Ramos (cell line): ENCODE measurements around the gene ADD2.

Experiments used
- in situ Hi-C: fragments of 300-500 bp; cut with MboI; formaldehyde crosslinking; loops from one replicate; pipeline ENCODE4 v1.14.3; 2022; ENCODE audit warnings: low sequenced_read_pairs; ENCODE audit not compliant: unreplicated experiment

The ADD2 gene

DNA sequence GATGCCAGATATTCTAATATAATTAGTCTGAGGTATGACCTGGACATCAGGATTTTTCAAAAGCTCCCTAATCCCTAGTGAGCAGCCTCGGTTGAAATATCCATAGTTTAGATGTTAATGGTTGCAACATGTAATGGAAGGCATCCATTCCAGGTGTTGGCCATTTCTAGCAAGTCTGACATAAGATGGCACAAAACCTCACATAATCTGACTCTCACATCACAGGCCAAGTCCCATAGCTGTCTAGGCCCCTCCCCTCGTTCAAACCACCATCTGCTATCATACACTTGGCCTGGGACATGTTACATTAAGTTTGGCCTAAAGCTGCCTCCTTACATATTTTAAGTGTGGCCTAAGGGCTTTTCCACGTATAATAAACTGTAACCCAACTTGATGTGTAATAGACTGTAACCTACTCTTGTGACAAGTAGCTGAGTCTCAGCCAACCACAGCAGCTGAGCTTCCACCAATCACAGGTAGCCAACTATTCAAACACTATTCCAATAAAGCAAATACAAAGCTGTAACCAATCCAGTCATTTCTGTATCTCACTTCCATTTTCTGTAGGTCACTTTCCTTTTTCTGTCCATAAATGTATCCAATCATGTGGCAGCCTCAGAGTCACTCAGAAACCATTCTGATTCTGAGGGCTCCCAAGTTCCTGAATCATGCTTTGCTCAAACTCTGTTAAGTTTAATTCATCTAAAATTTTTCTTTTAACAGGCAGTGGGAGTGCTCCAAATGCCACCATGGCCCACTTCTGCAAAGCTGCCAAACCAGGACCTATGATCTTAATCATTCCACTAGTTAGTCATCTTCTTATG is 59.4 kb downstream of the ADD2 start:
- in situ Hi-C loops: no loop called here

DNA sequence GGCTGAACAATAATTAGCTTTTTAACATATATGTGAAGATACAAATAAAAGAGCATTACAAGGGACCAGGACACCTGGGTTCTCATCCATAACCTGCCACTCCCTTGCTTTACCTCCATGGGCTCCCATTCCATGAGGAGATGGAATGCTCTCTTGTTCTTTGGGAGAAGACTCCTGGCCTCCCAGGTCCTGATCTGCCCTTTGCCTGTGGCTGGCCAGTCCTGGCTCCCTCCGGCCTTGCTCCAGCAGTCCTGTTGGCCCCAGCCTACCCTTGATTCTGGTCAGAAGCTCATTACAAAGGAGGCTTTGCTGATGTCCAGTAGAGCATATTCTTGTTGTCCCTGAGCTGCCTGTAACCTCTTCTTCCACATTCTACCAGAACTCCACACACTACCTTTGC is 60.3 kb downstream of the ADD2 start:
- in situ Hi-C loops: no loop called here

DNA sequence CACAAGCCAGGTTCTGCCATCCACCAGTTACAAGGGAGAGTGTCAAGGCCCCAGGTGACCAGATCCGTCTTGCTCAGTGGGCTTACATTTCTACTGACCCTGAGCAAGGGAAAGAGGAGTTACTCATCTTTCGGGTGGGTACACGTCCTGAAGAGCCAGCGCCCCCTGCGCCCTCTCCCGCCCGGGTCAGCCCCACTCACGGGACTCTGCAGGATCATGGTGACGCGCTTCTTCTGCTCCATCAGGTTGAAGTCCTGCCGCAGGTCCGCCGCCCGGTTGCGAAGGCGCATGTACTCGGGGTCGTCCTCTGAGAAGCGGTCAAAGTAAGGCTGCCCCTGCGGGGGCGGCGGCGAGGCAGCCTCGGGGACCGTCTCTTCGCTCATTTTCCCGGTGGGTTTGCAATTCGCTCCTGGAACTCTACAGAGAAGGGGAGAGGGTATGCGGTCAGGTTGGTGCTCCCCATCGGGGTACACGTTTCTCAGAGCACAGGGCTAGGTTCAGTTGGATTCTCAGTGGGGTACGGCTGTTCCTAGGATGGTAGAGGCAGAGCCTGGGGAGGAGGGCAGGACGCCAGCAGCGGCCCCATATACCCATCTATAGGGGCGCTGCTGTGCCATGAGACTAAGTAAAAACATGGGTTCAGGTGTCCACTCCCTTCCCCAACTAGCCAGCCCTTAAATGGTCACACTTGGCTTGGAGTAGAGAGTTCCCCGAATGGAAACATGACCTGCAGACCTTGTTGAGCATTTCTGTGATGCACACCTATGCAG is 61.8 kb downstream of the ADD2 start:
- in situ Hi-C loops: no loop called here

DNA sequence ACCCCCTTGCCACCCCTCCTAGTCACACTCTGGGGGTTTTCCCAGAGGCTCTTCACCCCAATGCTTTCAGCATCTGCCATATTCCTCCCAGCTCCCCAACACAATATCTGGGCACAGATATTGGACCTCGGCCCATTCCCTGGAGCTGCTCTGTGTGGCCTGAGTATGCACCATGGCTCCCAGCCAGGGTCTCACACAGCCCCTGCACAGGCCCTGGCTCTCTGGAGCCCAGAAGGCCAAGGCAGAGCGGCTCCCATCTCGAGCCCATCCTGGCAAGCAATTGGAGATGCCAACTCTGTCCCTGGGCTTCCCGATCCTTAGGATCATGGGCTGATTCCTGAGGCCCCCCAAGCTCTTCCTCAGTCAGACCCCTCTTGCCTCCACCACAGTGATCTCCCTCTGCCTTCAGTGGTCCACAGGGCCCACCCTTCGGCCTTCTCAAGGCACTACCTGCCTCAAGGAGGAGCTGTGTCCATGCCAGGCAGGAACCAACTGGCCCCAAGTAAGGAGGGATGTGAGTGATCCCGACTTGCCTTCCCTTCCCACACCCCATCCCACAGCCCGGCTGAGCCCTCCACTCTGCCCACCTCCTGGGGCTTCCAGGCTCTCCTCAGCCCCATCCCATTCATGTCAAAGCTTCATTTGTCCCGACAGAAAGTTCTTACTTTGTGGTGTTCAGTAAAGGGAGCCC is 62.7 kb downstream of the ADD2 start:
- in situ Hi-C loops: no loop called here

DNA sequence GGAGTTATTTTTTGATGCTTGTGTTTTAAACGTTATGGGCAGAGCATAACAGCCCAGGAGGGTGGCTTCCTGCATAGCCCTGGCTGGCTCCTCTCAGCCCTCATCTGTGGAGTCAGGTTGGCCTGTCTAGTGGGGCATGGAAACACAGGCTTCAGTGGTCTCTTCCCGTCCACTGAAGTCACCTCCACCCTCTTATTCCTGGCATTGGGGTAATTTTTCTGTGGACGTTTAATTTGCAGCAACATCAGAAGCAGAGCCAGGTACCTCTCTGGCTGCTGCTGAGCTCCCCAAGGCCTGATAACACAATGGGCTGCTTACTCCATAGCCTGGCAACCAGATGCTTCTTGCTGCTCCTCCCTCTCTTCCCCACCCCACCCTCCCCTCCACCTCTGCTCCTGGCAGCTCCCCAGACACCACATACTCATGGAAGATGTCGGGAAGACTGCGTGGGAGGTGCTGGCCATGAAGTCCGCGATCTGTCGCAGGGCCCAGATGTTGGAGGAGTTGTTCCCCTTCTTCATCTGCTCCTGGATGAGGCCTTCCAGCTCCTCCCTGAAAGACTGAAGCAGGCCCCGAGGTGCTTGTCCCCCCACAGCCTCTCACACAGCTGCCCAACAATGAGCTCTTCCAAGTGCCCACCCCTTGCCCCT is 64.0 kb downstream of the ADD2 start:
- in situ Hi-C loops: no loop called here

DNA sequence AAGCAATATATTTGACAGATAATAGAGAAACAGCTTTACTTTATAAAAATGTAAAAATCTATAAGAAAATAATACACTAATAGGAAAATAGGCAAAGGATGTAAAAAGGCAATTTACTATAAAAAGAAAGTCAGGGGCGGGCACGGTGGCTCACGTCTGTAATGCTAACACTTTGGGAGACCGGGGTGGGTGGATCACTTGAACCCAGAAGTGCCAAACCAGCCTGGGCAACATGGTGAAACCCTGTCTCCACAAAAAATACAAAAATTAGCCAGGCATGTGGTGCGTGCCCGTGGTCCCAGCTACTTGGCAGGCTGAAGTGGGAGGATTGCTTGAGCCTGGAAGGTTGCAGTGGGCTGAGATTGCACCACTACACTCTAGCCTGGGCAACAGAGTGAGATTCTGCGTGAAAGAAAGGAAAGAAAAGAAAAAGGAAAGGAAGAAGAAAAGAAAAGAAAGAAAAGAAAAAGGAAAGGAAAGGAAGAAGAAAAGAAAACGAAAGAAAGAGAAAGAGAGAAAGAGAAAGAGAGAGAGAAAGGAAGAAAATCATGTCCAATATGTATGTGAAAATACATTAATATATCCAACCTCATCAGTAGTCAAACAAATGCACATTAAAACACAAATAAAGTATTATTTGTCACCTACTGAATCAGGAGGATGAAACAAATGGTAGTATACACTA is 65.1 kb downstream of the ADD2 start:
- in situ Hi-C loops: no loop called here

DNA sequence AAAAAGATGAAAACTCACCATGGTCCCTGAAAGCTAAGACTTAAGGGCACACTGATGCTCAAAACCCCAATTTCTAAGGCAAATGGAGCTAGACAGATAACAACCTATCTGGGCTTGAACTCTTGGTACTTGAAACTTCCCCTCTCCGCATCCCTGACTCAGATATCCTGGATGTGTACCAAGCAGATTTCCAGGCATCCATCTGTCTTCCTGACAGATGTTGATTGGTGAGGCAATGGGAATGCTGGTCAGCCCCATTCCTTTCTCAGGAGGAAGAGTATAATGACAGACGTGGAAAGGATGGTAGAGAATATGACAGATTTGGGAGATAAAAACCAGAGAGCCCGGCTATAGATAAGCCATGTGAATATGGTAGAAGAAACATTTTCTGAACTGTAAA is 69.2 kb downstream of the ADD2 start:
- in situ Hi-C loops: no loop called here

DNA sequence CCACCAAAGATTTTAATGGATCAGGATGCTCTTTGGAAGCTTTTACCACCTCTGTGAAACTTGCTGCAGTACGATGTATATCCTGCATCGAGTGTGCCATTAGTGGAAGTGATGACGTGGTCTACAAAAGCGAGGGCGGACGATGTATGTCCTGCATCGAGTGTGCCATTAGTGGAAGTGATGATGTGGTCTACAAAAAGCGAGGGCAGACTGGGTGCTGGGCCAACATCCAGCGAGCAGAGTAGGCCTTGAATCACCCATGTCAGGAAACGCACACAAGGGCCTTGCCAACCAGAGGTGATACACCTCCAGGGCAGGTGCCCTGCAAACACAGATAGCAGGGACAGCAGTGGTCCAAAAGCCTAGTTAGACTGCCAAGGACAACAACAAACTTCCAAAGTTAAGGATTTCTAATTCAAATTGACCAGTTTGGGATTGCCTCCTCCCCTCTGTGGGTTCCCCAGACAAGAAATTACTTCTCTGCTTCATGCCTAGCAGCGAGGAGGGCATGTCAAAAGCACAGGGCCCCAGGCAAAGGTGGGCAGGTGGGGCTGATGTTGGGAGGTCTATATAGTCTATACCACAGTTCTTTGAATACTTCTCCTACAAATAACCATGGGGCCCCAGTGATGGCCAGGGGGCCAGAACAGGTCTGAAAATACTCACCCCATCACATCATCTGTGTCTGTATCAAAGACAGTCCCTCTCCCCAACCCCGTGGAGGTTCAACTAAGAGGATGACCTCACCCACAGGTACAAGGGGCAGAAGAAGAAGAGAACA is 70.2 kb downstream of the ADD2 start:
- in situ Hi-C loops: no loop called here

DNA sequence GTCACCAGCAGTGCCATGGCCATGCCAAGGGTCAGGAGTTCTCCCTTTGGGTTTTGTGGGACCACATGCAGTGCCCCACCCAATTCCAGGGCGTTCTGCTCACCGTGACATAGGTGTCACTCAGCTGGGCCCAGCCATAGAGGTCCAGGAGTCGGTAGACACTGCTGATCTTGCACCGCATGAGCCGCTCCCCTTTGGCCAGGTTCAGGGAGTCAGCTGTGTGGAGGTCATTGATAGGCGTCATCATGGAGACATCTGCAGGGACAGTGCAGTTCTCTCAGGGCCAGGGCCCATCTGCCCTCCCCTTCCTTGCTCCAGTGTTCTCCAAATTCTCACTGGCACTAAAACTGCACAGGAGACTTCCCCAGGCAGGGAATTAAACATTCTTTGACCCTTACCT is 71.9 kb downstream of the ADD2 start:
- in situ Hi-C loops: no loop called here

DNA sequence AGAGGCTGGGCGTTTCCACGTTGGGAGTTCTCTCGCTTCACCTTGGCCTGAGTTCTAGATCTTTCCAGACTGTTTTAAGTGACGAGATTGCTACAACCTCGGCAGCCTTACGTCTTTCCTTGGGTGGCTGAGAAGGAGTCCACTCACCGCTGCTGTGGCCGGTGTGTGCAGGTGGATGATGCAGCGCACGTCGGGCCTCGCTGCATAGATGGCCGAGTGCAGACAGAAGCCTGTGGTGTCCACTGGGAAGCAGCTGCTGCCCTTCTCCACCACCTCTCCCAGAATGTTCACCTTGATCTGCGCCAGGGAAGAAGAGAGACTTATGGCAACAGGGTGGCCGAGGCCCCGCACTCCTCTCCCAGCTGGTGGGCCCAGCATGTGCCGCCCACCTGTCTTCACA is 75.7 kb downstream of the ADD2 start:
- in situ Hi-C loops: no loop called here

DNA sequence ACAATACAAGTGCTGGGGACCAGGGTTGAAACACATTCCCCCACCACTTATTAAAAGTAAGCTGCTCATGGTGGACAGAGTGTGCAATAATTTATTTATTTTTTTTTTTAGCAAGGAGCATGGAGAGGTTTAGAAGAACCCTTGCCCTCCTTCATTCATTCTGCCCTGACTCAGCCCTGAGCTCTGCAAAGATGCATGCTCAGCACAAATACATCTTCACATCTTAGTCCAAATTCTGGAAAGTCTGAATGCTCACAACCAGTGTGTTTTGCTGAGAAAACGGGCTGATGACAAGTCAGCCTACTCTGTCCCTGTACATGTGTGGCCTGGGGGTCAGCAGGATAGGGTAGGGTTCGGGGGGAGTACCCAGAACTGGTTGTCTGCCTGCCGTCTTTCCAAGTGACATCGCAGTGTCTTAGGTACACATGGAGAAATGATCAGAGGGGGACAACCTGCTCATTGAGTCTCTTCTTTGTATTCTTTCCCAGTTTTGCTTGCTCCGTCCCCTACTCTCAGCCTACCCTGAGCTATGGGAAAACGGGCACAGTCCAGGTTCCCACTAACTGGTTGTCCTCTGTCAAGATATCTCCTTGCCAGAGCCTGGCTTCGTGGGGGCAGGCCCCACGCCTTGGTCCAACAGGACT is 76.4 kb downstream of the ADD2 start:
- in situ Hi-C loops: no loop called here

DNA sequence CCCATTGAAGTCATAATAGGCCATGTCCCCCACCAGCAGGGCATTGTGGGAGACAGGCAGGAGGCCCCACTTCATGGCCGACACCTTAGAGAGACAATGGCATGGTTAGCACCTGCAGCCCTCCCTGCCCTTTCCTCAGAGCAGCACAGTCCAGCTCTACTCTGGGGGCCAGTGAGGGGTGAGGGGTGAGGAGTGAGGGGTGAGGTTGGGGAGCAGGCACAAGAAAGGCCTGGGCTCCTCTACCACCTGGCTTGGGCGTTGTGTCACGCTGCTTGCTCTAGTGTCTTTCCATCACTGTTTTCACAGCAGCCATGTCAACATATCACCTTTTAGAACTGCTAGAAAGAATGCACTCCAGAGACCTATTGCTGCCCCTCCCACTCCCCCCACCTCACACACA is 77.2 kb downstream of the ADD2 start:
- in situ Hi-C loops: no loop called here

DNA sequence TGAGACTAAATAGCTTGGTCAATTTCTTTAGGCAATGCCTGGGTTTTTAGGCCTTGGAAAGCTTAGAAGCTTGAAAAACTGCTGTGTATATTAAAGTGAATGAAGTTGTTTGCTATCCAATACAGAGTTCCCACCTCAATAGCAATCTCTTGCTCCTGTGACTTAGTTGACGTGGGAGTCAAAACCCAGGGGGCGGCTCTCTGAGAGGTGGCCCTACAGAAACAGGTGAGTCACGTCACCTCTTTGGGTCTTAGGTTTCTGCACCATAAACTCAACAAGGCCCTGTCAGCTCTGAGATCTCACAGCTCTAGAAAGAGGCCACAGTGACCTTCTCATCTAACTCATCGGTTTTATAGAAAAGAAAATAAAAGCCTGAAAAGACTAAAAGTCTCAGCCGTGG is 79.6 kb downstream of the ADD2 start:
- in situ Hi-C loops: no loop called here

DNA sequence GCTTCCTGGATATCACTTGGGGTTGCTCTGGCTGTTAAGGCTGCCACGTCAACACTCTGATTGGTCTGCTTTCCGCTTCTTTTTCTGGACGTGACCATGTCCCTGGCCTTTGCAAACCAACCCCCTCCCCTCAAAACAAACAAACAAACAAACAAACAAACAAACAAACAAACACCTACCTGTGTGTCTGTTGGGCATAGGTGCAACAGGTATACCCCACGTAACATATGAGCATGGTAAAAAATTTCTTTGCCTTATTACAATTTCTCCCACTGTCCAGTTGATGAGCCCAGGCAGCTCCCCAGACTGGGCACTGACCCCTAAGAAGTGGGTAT is 80.6 kb downstream of the ADD2 start:
- in situ Hi-C loops: no loop called here

DNA sequence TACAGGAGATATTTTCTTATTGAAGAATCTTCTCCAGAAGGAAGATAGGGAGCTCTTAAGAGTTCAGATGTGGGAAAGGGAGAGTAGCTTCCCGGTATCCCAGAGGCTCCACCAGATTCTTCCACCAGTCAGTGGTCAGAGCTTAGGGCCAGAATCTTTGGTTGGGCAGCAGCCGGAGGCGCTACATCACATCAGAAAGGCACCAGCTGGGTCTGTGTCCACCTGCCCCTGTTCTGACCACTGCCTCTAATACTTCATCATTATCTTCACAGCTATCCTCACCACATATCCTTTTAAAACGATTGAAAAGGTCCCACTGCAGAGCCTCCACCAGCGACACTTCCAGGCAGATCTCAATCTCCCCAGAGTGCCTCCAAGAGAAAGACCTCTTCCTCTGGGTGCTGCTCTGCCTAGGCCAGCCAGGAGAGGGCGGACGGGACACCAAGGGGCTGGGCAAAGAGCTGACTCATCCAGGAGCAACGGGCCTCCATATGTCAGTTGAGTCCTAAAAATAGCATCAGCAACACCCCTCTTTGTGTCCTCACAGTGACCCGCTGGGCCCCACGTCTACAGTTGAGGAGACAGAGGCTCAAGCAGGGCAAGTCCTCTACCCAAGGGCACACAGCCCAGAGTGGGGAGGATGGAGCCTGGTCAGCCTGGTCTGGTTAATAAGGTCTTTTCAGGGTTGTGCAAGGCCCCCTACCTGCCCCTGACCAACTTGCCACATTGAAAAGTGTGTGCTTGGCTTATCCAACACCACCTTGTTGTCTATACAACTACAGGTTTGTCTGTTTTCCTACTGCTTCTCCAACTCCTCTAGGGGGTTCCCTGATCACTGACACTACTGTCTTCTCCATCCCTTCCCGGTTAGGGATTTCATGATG is 81.2 kb downstream of the ADD2 start:
- in situ Hi-C loops: no loop called here

DNA sequence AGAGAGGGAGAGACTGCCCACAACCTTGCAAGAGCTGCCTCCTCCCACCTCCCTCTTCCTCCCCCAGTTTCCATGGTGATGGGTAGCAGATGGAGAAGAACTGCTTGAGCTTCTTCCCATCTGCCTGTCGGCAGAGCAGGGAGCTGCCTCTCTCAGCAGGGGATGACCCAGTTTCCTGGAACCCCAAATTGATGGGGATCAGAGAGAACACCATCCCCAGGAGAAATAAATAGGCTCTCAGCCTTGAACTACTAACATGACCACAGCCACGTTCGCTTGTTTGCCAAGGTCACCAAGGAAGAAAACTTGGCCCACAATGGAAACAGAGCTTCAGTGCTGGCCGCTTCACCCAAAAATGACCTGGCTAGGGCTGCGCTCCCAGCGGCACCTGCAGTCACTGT is 82.2 kb downstream of the ADD2 start:
- in situ Hi-C loops: no loop called here

DNA sequence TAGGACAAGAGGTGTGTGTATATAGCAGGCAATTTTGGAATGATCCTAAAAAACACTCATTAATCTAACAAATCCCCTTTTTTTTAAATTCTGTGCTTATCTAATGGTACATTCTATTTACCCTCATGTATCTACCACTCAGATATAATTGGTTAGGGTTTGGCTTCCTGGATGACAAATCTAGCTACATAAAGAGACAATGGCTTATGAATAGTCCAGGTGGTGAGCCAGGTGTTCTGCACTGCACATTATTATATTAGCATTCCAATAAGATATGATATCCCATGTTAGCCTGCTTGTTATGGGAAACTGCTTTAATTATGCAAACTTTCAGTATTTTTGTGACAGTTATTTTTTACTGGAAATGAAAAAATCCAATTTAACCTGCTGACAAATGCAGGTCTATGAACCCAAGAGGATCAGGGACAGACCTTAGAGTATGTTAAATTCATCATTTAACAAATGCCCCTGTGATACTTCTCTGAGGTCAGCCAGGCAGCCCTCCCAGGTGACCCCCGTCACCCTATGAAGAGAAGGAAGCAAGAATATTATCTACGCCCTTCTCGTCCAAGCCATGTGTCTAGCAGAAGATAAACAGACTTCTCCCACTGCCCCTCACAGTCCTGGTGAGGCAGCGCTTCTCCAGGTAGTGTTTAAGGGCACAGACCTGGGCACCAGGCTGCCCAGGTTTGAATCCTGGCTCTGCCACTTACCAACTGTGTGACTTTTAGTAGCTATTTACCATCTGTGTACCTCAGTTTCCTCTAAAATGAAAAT is 83.0 kb downstream of the ADD2 start:
- in situ Hi-C loops: no loop called here
